GM18870 (cell line): Measurements from ENCODE around the gene SMARCA4.

Source experiments
- ATAC-seq: cut with Tn5 transposase; IDR thresholded peaks from one replicate; pipeline ENCODE4 v1.9.1; 2021; ENCODE audit warnings: moderate library complexity; ENCODE audit not compliant: unreplicated experiment

SMARCA4 gene

GRCh38 chr19:11007385-11007784 lies 46.6 kb downstream of the SMARCA4 start:
- no peak for ATAC-seq

DNA sequence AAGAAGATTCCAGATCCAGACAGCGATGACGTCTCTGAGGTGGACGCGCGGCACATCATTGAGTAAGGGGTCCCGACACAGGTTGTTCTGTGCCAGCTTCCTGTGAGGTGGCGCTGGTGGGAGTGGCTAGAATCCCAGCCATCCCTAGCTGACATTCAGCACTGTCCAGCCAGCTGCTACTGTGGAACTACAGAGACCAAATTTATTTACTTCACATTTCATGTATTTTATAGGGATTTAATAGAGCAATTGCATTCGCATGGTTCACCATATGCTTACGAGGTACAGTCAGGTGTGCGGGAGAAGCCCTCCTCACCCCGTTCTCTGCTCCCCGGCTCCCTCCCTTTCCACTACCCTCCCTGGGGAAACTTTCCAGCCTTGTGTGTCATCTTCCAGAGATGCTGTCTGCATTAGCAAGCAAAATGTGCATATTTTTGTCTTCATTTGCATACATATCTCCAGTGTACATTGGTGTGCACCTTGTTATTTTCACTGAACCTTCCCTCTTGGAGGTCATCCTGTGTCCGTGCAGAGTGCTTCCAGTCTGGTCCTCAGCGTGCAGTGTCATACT lies 47.2 kb downstream of the SMARCA4 start:
- ATAC-seq, result no peak

DNA sequence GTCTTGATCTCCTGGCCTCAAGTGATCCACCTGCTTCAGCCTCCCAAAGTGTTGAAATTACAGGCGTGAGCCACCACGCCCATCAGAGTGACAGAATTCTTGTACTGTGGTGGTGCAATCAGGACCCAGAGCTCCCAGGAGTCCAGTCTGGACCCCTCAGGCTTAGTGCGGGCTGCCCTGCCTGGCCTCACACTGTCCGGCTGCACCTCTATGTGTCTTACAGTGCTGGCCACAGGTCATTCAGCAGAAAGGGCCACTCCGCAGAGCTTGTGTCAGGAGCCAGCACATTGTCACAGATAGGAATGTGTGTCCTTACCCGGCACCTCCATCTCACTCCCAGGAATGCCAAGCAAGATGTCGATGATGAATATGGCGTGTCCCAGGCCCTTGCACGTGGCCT lies 49.2 kb downstream of the SMARCA4 start:
- ATAC-seq, result no peak

DNA sequence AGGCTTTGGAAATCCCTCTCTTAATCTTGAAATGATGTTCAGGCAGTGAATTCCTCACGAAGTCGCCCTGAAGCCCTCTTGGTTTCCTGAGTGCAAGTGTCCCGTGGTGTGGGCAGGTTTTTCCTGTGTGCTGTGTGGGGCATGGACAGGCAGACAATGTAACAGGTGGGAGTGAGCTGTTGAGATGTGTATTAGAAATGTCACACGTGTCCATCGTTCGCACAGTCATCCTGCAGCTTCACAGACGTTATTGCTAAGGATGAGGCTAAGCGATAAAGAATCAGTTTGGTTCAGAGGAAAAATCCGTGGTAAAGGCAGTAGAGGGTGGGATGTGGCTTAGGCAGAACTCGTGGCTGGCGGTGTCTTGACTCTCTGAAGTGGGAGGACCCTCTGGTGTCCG lies 51.7 kb downstream of the SMARCA4 start:
- ATAC-seq, result no peak

- ATAC-seq, result no peak
Observed at GRCh38 chr19:11013771-11014170, 52.9 kb downstream of the SMARCA4 start.

DNA sequence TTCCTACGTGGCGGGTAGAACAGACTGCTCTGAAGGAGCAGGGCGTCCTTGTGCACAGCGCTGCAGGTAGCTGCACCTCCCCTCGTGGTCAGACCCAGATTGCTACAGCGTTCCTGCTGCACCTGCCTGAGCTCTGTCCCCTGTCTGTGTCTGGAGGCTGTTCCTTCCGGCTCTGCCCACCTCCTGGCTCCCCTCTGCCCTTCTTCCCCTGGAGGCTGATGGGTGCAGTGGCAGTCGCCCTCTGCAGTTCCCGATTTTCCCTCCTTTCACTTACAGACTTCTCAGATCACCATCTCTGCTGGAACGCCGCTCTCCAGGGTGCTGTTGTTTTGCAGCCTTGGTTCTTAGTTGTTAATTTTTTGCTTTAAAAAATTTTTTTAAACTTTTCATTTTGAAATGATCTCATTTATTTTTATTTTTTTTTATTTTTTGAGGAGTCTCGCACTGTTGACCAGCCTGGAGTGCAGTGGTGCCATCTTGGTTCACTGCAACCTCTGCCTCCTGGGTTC lies 53.6 kb downstream of the SMARCA4 start:
- no peak for ATAC-seq

- no peak for ATAC-seq
Observed at GRCh38 chr19:11016631-11017030, 55.8 kb downstream of the SMARCA4 start.

DNA sequence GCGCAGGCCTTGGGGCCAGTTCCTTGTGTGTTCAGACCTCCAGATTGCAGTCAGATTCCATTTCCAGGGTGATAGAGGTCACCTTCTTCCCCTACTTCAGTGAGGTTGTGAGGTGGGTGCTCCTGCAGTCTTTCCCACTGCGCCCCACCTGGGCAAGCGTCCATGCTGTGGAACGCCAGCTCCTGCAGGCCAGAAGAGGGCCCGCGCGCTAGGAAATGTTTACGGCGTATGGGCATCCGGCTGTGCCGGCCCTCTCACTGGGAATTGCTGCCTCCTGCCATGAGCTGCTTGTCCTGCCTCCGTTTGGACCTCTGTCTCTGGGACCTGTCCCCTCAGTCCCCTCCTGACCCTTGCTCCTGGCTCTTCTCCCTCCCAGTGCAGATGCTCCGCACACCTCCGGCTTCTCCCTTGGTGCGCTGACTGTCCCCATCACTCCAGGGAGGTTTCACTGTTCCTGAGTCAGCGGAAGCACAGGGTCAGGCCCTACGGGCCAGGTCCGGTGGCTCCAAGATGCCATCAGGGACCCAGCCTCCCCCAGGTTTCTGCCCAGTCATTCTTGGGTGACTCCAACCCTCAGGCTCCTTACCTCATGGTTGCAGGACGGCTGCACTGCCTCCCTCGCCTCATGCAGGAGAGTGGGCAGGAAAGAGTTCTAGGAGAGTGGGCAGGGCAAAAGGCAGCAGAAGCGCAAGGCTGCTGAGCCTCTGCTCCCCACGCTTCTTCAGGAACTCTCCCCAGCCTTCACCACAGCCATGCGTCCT lies 56.6 kb downstream of the SMARCA4 start:
- ATAC-seq, result no peak

GRCh38 chr19:11018179-11018578 lies 57.3 kb downstream of the SMARCA4 start:
- no peak for ATAC-seq

DNA sequence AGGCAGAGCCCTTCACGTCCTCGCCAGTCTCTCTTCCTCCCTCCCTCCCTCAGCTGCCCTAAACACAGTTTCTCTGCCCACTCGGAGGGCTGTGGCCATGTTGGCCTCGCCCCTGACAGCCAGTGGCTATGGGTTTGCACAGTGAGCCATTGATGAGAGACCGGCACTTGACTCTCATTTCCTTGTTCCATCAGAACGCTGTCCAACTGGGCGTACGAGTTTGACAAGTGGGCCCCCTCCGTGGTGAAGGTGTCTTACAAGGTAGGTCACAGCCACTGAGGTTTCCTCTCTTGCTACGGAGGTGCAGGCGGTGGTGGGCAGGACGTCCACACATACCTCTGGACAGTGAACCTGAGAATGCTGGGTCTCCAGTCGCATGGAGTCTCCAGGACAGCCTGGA lies 57.9 kb downstream of the SMARCA4 start:
- no peak for ATAC-seq

- ATAC-seq, result no peak
Observed at GRCh38 chr19:11019262-11019661, 58.4 kb downstream of the SMARCA4 start.

DNA sequence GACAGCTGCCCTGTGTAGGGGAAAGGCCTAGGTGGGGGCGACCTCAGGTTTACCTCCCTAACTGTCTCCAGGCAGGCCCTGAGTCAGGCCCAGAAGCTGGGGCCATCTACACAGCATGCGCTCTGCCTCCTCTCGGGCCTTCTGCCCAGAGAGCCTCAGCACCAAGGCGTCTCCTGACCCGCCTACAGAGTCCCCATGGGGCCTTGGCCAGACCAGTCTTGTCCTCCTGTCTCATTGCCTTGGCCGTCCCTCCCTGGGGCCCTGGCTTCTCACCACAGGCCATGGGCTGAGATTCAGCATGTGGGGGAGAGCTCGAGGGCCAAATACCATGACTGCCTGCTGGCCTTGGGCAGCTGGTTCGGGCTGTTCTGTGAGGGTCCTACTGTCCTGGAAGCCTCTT lies 59.0 kb downstream of the SMARCA4 start:
- no peak for ATAC-seq

DNA sequence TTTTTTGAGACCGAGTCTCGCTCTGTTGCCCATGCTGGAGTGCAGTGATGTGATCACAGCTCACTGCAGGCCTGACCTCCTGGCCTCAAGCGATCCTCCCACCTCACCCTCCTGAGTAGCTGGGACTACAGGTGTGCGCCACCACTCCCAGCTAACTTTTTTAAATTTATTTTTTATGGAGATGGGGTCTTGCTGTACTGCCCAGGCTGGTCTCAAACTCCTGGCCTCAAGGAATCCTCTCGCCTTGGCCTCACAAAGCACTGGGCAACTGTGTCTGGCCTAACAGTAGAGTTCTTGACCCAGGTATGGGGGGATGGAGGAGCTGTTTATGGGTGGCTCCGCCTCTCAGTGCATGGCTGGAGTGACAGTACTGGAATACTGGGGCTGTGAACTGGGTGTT lies 59.6 kb downstream of the SMARCA4 start:
- no peak for ATAC-seq

- ATAC-seq, result no peak
Observed at GRCh38 chr19:11020982-11021759, 60.3 kb downstream of the SMARCA4 start.

GRCh38 chr19:11021760-11022144 lies 60.9 kb downstream of the SMARCA4 start:
- ATAC-seq, result no peak

GRCh38 chr19:11023016-11023415 lies 62.2 kb downstream of the SMARCA4 start:
- ATAC-seq, result no peak

GRCh38 chr19:11023710-11024109 lies 62.9 kb downstream of the SMARCA4 start:
- ATAC-seq, result no peak

DNA sequence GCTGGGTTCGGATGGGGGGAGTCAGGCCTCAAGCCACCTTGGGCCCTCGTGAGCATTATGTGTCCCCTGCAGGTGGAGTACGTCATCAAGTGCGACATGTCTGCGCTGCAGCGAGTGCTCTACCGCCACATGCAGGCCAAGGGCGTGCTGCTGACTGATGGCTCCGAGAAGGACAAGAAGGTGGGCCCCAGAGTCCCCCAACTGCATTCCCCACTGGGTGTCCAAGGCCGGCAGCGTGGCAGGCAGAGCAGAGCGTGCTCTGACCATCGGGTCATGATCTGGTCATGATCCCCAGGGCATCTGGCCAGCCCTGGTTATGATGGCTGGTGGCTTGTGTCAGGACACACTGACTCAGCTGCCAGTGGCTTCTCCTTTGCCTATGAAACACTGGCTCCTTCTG lies 63.4 kb downstream of the SMARCA4 start:
- no peak for ATAC-seq

- no peak for ATAC-seq
Observed at GRCh38 chr19:11025006-11025405, 64.2 kb downstream of the SMARCA4 start.

GRCh38 chr19:11025445-11025844 lies 64.6 kb downstream of the SMARCA4 start:
- no peak for ATAC-seq

GRCh38 chr19:11025997-11026396 lies 65.2 kb downstream of the SMARCA4 start:
- ATAC-seq, result no peak

GRCh38 chr19:11027381-11027780 lies 66.6 kb downstream of the SMARCA4 start:
- no peak for ATAC-seq
